HG03039 (cell line): ENCODE results near the gene BRSK1.
"Not testable (repeated sequence)": the region's sequence is repeated elsewhere in the genome, so short reads cannot be mapped to it uniquely, and the experiment has no call there.

Experiments used
- ATAC-seq: cut with Tn5 transposase; IDR thresholded peaks from one replicate; pipeline ENCODE4 v1.9.1; 2021; ENCODE audit warnings: mild to moderate bottlenecking, moderate library complexity; ENCODE audit not compliant: unreplicated experiment

BRSK1 gene

GRCh38 chr19:55324662-55325061 lies 40.9 kb downstream of the BRSK1 start:
- ATAC-seq = no peak

- no peak for ATAC-seq
These were observed 41.4 kb downstream of the BRSK1 start, which contains the start of gene TMEM150B for GRCh38 chr19:55325172-55325571. TSS of gene TMEM150B (minus strand) at chr19:55325341. CDS start at chr19:55321036, 4,305 bp downstream.

- not testable (repeated sequence) for ATAC-seq
These were observed 45.0 kb downstream of the BRSK1 start for GRCh38 chr19:55328774-55329318.

- ATAC-seq = not testable (repeated sequence)
These were observed 46.0 kb downstream of the BRSK1 start for GRCh38 chr19:55329791-55330190.

GRCh38 chr19:55333870-55334269 lies 50.1 kb downstream of the BRSK1 start:
- no peak for ATAC-seq

GRCh38 chr19:55336101-55336500 lies 52.3 kb downstream of the BRSK1 start:
- no peak for ATAC-seq

DNA sequence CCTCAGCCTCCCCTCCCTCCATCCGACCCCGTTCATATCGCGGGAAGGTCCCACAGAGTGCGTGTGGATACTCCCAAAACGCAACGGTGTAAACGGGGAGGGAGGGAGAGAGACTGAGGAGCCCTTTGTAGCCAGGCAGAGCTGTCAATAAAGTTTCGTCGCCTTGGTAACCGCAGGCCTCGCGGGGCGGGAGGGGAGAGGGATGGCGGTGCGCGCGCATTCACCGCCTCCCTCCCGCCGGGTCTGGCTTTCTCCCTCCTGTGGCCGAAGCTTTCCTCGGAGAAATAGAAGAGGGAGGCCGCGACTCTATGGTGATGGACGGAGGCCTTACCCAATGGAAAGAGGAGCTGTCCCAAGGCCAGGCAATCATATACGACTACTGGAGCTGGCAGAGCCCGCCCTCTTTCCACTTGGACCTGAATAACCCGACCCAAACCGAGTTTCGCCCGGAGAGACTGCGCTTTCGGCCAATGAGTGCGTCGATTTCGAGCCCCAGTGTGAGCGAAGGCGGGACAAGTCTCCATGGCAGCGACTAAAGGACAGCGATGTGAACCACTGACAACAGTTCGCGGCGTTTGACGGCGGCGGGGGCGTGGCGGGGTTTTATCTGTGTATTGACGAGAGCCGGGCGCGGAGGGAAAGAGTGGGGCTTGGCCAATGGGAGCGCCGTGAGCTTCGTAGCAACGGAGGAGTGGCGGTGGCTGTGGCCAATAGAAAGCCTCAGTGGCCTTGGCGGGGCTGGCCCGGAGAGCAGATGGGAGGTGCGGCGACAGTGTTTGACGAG lies 55.5 kb downstream of the BRSK1 start, which contains the start of gene KMT5C:
Gene KMT5C (plus strand): TSS at position 772 of the 784 bp plus-strand sequence. CDS start 2,061 bp downstream, outside the sequence.
- peak; percentile 81 for ATAC-seq

GRCh38 chr19:55339889-55340783 lies 56.3 kb downstream of the BRSK1 start:
- ATAC-seq = no peak

DNA sequence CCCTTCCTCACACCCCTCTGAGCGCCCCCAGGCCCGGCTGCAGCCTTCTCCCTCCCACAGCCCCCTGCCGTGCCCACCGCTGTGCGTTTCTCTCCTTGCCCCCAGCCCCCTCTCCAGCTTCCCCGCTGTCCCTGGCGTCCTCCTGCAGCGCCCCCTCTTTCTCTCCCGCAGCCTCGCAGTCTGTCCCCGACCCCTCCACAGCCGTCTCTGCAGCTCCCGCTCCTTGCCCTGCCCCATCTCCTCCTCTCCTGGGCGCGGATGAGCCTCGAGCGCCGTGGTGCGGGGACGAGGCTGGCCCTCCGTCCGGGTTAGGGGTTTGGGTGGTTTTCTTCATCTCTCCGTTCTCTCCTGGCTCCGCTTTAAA lies 57.0 kb downstream of the BRSK1 start:
- no peak for ATAC-seq

GRCh38 chr19:55341171-55341588 lies 57.4 kb downstream of the BRSK1 start:
- no peak for ATAC-seq

- ATAC-seq = no peak
These were observed 58.1 kb downstream of the BRSK1 start for GRCh38 chr19:55341595-55342531.

DNA sequence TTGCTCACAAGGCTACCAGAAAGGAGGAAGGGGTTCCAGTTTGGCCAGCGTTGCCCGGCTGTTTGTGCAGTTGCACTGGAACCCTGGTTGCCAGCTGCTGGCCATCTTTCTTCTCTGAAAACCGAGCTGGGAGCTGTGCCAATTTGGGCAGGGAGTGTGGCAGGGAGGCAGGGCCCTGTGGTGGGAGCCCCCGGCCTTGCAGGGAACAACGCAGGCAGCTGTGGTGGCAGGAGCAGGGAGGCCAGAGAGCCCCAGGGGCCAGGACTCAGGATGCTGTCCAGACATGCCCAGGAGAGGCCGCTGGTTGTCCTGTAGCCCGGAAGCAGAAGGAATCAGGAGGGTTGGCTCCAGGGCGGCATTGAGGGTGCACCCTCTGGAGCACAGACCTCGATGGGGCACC lies 60.6 kb downstream of the BRSK1 start:
- no peak for ATAC-seq

DNA sequence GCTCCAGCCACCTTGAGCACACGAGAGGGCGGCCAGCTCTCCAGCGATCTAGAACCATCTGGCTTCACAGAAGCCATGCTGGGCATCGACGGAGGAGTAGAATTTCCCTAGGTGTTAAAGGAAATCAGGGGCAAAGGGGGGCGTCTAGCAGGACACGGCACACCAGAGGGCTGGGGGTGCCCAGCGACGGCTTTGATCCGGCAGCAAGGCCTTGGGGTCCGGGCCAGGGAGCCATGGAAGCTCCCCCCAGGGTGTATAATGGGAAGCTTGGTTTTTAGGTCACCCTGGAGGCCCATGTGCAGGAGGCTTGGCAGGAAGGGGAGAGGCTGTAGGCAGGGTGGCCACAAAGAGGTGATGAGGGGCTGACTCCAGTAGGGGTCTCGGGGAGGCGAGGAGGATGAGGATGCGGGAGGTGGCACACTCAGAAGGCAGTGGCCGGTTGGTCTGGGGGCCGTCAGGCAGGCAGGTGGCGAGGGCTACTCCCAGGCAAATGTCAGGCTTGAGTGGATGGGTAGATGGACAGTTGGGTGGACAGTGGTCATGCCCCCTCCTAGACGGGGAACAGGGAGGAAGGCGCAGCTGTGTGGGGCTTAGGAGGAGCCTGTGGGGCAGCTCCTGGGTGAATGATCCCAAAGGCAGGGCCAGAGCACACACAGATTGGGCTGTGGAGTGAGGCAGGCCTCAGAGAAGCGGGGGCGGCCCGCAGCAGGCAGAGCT lies 61.5 kb downstream of the BRSK1 start:
- ATAC-seq = no peak

DNA sequence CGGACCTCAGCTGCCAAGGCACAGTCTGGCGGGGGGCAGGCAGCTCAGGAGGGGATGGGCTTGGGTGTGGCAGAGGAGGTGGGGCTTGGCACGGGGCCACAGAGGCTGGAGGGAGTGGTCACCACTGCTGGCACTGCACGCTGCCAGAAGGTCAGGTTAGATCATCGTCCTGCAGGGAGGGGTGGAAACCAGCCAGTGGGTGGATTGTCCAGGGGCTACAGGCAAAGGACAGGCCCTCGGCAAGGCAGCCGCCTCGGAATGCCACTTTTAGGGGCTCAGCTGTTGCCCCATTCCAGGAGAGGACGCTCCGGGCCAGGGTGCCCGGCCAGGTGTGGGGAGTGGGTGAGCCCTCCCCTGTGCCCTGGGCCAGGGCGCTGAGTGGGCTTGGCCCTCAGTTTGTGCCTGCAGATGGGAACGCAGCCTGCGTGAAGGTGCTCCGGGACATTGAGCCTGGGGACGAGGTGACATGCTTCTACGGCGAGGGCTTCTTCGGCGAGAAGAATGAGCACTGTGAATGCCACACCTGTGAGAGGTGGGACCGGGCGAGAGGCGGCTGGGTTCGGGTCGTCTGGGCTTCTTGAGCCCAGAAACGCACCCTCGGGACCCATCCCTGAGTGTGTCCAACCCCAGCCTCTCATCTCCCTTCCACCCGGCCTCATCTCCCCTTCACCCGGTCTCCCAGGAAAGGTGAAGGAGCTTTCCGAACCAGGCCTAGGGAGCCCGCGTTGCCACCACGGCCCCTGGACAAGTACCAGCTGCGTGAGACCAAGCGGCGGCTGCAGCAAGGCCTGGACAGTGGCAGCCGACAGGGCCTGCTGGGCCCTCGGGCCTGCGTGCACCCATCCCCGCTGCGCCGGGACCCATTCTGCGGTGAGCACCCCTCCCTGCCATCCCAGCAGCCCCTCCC lies 62.3 kb downstream of the BRSK1 start:
- no peak for ATAC-seq

DNA sequence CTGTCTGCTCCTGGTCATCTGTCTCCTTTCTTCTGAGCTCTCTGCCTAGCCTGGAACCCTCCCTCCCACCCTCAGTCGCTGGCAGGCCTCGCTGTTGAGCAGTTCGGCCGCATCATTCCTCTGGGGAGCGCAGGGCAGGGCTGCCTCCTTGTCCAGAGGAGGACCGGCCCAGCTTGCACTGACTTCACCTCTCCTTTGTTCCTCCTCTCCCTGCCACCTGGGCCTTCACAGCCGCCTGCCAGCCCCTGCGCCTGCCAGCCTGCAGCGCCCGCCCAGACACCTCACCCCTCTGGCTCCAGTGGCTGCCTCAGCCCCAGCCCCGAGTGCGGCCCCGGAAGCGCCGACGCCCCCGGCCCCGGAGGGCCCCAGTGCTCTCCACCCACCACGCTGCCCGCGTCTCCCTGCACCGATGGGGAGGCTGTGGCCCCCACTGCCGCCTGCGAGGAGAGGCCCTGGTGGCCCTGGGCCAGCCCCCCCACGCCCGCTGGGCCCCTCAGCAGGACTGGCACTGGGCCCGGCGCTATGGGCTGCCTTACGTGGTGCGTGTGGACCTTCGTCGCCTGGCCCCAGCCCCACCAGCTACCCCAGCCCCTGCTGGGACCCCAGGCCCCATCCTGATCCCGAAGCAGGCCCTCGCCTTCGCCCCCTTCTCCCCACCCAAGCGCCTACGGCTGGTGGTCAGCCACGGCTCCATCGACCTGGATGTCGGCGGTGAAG lies 63.1 kb downstream of the BRSK1 start:
- ATAC-seq = no peak

DNA sequence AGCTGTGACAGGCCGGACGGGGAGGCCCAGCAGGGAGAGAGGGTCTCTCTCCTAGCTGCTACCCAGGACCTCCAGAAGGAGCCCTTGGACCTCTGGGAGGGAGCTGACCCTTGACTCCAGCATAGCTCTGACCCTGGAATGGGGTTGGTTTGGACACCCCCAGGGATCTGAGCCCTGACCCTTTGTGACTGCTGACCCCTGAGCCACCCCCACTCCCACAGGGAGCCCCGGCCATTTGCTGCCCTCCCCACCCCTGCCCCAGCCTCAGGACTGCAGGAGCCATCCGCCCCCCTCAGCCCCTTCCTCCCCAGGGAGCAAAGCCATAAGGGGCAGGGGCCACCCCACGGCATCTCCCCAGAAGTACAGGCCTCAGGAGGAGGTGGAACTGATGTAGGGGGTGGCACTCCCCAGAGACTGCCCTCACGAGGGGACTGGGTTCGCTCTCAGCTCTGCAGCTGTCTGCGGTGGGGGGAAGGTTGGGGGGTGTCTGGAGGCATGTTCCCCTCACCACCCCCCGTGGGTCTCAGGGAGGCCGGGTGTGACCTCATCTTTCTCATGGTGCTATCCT lies 63.7 kb downstream of the BRSK1 start:
- no peak for ATAC-seq

DNA sequence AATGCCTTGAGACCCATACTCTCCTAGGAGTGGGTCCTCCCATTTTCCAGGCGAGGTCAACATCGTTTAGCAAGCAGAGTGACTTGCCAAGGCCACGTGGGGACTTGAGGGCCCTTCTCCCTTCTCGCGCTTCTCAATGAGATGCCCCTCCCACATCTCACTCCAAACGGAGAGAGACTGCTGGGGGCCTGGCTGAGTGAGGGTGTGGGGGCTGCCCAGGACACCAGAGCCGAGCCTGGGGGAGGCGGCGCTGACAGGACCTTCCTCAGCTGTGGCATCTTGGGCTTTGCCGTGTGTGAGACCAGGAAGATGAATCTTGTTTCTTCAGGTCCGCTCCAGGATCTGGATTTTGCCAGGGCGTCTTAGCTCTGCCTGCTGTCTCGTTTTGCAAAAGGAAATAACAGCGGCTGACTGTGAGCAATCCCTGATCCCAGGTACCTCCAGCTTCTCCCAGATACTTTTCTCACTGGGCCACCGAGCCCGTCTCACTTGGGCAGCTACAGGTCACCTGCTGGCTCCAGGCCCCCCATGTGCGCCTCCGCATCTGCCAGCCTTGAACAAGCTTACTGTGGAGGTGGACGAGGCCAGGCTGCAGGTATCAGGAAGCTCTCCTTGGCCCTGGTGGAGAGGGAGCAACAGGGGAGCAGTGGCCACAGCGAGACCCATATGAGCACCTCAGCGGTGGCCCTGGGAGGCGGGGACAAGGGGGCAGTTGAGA lies 64.7 kb downstream of the BRSK1 start:
- ATAC-seq = no peak
